ENCODE results near the gene KNDC1.
"Not testable (repeated sequence)": the region's sequence is repeated elsewhere in the genome, so short reads cannot be mapped to it uniquely, and the experiment has no call there.

The KNDC1 gene

DNA sequence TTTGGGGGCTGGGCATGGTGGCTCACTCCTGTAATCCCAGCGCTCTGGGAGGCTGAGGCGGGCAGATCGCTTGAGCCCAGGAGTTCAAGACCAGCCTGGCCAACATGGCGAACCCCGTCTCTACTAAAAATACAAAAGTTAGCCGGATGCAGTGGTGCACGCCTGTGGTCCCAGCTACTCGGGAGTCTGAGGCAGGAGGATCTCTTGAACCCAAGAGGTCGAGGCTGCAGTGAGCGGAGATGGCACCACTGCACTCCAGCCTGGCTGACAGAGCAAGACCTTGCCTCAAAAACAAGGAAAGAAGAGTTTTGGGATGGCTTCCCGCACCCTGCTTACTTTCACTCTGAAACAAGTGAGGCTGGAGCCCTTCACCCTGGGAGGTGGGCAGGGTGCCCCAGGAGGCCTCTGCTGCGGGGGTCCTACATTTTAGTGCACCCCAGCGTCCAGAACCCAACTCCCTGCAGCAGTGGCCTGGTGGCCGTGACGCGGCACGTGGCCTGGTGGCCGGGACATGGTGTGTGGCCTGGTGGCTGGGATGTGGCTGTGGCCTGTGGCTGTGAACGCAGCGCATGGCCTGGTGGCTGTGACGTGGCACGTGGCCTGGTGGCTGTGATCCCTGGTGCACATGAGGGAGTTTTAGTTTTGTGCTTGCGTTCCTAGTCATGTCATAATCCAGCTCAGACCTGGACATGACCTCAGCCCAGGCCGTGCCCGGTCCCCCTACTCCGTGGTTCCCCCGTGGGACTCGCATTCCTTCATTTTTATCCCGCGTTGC, 9.3 kb downstream of the KNDC1 start:
- DNase-seq (ENCODE audit: low read depth, low spot score) = no peak
- no peak overlapping the region for H3K4me3 ChIP-seq (ENCODE audit: low read length)

DNA sequence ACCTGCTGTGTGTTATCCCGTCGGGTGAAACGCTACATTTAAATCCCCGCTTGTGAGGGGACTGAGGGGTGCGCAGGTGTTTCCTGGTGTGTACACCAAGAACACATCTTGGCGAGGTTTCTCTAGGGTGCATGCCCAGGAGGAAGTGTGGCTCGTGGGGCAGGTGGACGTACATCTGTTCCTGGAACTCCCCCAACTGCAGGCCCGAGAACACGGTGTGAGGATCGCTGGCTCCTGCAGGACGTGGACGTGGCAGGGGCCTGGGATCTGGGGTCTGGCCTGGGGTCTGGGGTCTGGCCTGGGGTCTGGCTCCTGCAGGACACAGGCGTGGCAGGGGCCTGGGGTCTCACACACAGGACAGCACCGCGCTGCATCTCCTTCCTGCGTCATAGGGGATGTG, 10.1 kb downstream of the KNDC1 start:
- H3K4me3 ChIP-seq (ENCODE audit: low read length) = no peak overlapping the region
- DNase-seq (ENCODE audit: low read depth, low spot score) = no peak

DNA sequence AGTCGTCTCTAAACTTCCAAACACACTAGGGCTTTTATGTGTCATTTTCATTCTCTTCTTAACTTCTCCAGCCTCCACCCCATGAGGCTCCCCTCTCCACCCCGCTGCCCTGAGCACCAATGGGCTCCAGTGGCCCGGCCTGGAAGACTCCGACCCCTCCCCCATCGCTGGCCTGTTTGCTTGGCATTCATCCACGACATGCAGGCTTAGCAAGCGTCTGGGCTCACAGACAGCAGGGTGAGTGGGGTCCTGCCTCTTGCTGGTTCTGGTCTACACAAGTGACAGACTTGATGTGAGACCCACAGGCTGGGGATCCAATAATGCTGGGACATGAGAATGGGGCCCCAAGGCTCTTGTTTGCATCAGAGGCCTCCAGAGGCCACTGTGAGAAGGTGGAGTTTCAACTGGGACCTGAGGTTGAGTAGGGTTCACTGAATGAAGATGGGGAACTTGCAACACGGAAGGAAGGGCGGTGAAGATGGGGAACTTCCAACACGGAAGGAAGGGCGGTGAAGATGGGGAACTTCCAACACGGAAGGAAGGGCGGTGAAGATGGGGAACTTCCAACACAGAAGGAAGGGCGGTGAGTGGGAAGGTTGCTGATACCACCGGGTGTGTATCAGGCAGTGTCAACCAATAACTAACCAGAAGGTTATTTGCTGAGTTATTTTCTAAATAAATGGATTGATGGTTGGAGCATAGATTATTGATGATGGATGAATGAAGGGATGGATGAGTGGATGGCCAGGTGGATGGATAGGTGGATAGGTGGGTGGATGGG, 14.0 kb downstream of the KNDC1 start:
- no peak overlapping the region for H3K4me3 ChIP-seq (ENCODE audit: low read length)
- no peak for DNase-seq (ENCODE audit: low read depth, low spot score)

DNA sequence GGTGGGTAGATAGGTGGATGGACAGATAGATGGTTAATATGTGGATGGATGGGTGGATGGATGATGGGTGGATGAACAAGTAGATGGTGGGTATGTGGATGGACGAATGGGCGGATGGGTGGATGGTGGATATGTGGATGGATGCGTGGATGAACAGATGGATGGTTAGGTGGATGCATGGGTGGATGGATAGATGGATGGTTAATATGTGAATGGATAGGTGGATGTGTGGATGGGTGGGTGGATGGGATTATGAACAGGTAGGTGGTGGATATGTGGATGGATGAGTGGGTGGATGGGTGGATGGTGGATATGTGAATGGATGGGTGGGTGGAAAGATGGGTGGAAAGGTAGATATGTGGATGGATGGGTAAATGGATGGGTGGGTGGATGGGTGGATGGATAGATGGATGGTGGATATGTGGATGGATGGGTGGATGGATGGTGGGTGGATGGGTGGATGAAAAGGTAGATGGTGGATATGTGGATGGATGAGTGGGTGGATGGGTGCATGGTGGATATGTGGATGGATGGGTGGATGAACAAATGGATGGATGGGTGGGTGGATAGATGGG, 14.8 kb downstream of the KNDC1 start:
- H3K4me3 ChIP-seq (ENCODE audit: low read length) = no peak overlapping the region
- no peak for DNase-seq (ENCODE audit: low read depth, low spot score)

DNA sequence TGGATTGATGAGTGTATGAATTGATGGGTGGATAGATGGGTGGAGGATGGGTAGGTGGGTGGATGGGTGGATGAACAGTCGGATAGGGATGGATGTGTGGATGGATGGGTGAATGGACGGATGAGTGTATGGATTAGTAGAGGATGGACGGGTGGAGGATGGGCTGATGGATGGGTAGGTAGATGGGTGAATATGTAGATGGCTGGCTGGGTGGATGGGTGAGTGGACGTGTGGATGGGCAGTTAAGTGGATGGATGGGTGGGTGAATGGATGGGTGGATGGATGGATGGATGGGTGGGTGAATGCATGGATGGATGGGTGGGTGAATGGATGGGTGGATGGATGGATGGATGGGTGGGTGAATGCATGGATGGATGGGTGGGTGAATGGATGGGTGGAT, 15.6 kb downstream of the KNDC1 start:
- not testable (repeated sequence) for DNase-seq (ENCODE audit: low read depth, low spot score); H3K4me3 ChIP-seq (ENCODE audit: low read length)

DNA sequence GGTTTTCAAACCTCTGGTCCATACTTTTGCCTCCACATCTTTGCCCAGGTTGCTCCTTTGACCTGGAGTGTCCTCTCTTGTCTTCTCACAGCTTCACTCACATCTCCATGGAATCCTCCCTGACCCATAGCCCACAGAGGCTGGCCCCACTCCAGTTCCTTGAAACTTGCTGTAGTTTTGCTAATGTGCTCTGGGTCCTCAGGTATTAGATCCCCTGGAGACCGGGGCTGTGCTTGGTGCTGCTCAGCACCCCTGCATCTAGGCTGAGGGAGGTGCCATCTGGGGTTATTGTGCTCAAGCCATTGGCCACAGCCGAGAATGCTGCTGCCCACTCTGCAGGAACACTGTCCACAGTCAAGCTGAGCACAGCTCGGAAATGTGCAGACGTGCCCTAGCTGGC, 16.5 kb downstream of the KNDC1 start:
- no peak for DNase-seq (ENCODE audit: low read depth, low spot score)
- H3K4me3 ChIP-seq (ENCODE audit: low read length) = no peak overlapping the region

DNA sequence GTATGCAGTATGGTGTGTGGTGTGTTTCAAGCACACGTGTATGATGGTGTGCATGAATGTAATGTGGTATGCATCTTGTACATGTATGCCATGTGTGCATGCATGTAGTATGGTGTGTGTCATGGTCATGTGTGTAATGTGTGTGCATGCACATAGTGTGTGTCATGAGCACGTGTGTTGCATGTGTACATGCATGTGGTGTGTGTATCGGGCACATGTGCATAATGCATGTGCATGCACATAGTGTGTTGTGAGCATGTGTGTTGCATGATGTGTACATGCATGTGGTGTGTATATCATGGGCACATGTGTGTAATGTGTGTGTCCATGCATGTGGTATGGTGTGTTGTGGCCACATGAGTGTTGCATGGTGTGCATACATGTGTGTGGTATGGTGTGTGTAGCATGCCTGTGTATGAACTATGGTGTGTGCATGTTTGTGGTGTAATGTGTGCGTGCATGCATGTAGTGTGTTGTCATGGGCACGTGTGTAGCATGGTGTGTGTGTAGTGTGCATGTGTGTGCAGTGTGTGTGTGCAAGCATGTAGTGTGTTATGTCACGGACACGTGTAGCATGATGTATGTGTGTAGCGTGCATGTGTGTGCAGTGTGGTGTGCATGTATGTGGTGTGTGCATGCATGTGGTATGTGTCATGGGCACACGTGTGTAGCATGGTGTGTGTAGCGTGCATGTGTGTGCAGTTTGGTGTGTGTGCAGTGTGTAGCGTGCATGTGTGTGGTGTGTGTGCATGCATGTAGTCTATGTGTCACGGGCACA, 17.6 kb downstream of the KNDC1 start:
- H3K4me3 ChIP-seq (ENCODE audit: low read length) = no peak overlapping the region
- DNase-seq (ENCODE audit: low read depth, low spot score) = no peak

DNA sequence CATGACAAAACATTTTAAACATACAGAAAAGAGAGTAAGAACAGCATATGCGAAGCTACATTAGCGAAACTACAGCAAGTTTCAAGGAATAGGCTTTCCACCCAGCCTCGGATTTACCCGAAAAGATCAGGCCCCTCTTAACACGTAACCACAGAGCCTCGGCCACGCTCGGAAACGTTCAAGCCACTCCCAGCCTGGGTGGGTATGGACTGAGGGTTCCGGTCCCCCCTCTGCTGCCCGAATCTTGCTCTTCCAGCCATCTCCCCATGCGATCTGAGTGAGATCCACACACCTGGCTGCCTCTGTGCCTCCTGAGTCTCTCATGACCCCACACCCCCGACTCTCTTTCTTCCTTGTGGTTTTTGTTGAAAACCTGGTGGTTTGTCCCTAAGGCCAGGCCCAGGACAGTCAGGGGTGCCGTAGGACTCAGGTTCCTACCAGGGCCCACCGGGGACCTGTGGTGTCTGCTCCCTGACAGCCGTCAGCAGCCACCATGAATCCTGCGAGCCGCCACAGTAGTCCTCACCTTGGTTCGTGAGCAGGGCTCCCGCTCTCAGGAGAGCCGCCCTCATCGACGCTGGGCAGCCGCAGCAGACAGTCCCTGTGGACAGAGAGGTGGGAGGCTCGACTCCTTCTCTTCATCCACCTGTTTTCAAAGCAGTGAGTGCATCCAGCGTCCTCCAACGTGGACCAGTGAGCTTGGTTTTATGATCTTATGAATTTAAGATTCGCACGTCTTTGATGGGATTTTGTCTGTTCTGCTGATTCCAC, 18.5 kb downstream of the KNDC1 start:
- no peak overlapping the region for H3K4me3 ChIP-seq (ENCODE audit: low read length)
- DNase-seq (ENCODE audit: low read depth, low spot score) = no peak

DNA sequence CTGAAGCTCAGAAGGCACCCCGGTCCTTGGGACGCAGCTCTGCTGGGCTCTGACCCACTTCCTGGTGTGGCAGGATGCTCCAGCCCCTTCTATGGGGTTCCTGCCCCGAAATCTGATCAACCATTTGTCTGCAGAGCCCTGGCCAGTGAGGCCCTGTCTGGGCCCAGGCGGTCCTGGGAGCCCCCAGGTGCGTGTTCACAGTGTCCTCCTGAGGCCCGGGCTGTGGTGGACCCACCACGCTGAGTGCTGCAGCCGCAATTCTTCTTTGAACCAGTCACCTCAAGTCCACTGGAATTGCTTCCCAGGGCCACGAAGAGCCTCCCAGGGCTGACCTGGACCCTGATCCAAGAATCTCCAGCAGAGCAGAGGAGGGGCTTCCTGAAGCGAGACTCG, 19.1 kb downstream of the KNDC1 start:
- no peak overlapping the region for H3K4me3 ChIP-seq (ENCODE audit: low read length)
- no peak for DNase-seq (ENCODE audit: low read depth, low spot score)

DNA sequence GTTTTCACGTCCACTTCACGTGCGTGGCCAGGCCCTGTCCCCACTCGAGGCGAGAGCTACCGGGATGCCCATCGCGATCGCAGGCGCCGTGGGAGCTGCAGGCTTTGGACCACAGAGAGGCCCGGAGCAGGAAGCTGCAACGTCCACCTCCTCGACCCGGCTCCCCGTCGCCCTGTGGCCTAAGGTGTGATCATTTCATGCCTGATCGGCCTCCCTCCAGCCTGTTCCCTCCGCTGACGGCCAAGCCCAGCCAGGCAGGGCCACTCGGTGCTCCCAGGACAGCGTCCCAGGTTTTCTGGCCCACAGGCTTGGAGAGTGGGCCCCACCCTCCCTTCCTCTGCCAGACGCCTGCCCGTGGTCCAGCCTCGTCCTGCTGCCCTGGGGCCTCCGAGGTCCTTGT, 19.6 kb downstream of the KNDC1 start:
- H3K4me3 ChIP-seq (ENCODE audit: low read length) = no peak overlapping the region
- DNase-seq (ENCODE audit: low read depth, low spot score) = no peak

DNA sequence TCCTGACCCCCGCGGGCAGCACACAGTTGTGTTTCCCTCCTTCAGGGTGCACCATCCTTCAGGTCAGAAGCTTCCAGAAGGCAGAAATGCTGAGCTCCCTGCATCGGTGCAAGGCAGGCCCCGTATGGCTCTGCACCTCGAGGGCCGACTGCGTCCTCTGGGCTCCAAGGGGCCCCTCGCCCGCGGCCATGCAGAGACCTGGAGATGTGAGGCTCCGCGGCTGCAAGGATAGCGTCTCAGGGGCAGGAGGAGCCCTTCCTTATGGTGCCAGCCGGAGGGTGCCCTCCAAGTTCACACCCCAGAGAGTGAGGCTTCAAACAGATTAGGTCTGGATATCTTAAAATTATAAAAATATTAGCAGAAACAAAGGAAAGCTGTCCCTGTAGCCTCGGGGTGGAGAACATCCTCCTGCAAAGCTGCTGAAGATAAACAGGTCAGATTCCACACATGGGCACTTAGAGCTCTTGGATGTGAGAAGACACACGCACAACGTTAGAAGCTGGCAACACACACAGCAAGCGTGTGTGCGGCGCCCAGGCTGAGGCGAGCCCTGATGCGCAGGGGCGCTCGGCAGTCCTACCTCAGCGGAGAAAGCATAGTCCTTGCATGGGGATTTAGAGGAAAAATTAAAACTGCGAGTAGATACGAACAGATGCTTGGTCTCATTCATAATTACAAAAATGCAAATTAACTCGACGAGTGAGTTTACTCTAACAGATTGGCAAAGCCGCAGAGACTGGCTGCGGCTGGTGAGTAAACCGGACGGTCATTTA, 20.4 kb downstream of the KNDC1 start:
- no peak for DNase-seq (ENCODE audit: low read depth, low spot score)

DNA sequence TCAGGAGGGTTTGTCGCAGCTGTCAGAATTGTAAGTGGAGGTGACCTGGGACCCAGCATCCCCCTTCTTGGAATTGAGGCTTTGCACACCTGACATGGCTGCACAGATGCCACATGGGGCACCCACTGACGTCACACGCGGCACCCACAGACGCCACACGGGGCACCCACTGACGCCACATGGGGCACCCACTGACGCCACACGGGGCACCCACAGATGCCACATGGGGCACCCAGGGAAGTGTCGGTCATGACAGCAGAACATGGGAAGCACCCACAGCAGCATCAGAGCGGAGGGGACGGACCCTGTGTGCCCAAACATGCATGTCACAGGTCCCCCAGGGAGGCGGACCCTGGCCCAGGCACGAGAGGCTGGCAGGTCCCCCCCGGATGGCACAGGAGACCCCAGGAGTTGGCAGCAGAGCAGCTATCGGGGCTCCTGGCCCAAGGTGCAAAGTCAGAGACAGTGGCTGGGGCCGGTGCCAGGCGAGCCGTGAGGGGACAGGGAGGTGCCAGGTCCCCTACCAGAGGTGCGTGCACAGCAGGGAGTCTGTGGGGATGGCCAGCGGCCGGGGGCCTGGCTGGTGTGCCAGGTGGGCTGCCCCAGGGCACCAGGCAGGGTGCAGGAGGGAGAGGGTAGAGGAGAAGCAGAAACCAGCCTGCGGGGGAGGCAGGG, 21.1 kb downstream of the KNDC1 start:
- H3K4me3 ChIP-seq (ENCODE audit: low read length) = no peak overlapping the region
- DNase-seq (ENCODE audit: low read depth, low spot score) = no peak

More for the DNA sequence above, 20.4 kb downstream of the KNDC1 start:
- no peak overlapping the region for H3K4me3 ChIP-seq (ENCODE audit: low read length)

DNA sequence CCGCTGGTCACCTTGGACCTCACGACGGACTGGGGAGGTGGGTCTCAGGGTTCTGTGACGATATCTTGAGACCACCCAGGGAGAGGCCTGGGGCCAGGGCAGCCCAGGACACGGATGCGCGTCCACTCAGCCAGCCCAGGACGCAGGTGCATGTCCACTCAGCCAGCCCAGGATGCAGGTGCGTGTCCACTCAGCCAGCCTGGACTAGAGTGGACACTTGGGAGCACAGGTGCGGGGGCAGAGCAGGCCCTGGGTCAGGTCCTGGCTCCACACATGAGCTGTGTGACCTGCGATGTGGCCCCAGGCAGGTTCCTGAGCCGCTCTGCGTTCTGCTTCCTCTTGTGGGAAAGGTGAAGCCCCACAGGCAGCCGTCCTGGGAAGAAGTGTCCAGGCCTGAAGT, 22.2 kb downstream of the KNDC1 start:
- H3K4me3 ChIP-seq (ENCODE audit: low read length) = no peak overlapping the region
- no peak for DNase-seq (ENCODE audit: low read depth, low spot score)

DNA sequence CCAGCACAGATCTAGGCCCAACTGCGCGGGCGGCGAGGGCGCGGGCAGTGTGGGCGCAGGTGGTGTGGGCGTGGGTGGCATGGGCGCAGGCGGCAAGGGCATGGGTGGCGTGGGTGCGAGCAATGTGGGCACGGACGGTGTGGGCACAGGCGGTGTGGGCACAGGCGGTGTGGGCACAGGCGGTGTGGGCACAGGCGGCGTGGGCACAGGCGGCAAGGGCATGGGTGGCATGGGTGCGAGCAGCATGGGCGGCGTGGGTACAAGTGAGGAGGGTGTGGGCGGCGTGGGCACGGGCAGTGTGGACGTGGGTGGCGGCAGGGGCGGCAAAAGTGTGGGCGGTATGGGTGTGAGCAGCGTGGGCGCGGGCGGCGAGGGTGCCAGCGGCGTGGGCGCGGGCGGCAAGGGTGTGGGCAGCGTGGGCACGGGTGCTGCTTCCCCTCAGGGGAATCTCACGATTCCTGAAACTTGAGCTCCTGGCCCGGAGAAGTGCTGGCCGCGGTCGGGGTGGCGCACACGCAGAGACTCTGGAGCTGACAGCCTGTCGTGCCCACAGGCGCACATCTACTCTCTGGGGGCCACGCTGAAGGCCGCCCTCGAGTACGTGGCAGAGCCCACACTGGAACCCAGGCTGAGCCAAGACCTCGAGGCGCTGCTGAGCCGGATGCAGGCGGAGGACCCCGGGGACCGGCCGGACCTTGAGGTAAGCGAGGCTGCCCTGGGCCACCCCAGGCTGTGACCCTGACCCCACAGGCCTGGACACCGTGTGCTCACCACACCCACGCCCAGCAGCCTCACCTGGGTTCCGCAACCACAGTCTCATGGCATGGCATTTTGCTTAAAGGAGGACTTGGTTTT, 23.0 kb downstream of the KNDC1 start:
- DNase-seq (ENCODE audit: low read depth, low spot score) = no peak
- H3K4me3 ChIP-seq (ENCODE audit: low read length) = no peak overlapping the region

DNA sequence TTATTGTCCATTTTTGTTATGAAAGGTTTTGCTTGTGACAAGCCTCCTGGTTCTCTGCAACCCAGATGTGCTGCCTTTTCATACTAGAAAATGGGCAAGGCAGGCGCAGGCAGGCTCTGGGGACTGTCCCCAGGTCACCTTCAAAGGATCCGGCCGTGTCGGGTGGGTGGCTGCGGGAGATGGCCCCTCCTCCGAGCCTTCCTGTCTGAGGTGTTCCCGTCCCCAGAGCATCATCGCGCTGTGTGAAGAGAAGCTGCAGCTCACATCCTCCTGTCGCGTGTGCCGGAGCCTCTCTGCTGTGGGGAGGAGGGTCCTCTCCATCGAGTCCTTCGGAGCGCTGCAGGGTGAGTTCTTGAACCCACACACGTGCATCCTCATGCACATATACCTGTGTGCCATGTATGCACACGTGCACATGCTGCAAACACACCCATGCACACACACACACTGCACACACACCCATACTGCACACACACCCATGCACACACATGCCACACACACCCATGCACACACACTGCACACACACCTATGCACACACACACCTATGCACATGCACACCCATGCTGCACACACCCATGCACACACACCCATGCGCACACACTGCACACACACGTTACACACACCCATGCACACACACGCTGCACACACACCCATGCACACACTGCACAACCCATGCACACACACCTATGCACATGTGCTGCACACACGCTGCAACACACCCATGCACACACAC, 23.8 kb downstream of the KNDC1 start:
- no peak for DNase-seq (ENCODE audit: low read depth, low spot score)
- H3K4me3 ChIP-seq (ENCODE audit: low read length) = no peak overlapping the region

DNA sequence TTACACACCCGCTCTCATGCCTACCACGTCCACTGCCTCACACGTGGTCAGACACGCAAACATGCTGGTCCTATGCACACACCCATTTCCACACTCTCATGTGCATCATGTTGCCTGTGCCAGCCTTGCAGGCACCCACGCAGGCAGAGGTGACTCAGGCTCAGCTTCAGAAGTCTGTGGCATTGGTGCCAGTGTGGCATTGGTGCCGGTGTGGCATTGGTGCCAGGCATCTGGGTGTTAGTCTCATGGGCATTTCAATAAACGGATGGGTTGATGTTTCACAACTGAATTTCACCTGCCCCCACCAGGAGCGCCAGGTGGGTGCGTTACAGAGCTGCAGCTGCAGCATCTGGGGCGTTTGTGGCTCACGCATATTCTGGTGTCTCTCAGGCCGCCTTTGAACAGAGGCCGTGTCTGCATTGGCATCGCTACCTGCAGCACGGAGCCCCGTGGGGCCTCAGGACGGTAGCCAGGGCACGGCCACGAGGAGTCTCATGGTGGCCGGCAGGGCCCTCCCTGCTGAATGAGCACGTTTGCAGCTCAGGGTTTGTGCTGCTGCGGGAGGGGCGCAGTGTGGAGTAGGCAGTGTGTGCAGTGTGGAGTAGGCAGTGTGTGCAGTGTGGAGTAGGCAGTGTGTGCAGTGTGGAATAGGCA, 24.7 kb downstream of the KNDC1 start:
- H3K4me3 ChIP-seq (ENCODE audit: low read length) = no peak overlapping the region
- DNase-seq (ENCODE audit: low read depth, low spot score) = no peak
